ENCODE data around the gene MYO5C. TPM values are rescaled to one million over a fixed set of nuclear protein-coding genes. Genes with fewer than 3 reads are reported as not detected.
A peak's percentile ranks its signal among the peaks of the same experiment; 100 is the strongest.

Gene MYO5C
- total RNA-seq, 4 donors from 2014 or later: 6.4 to 23.5 (median 13.9) TPM

GRCh38 chr15:52337198-52337853 lies 41.7 kb upstream of the MYO5C start:
- DNase-seq (ENCODE audit: low spot score in 2 of 2): no peak
- H3K4me3 ChIP-seq (ENCODE audit: low read depth, poor library complexity, severe bottlenecking): no peak overlapping the region
- no peak for TF ChIP-seq CTCF (IDR thresholded peaks at IDR 0.05)
- TF ChIP-seq POLR2A (IDR thresholded peaks at IDR 0.05): no peak
- intact Hi-C loops (cut with DNase I; ENCODE audit: low total_unique reads): loop anchor here (10.0 kb wide), 1 partner anchor 397 kb away; no protein-coding TSS in a partner anchor
- 85 to 86% methylated on average over 5 of the region's 5 CpGs for WGBS, 2 donors

DNA sequence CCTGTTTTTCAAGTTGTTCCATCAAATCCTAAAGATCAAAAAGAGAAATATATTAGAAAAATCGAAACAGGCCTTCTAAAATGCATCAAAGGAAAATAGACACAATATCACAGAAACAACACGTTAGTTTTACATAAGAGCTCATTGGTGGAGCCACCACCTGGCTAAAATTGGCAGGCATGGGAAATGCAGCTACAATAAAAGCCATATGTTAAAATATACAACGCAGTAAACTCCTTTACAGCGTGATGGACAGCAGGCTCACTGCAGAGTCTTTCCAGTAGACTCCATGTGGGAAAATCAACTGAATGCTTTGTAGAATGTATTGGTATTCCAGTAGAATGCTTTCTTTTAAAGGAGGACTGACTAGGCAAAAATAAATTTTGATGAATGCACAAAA lies 40.9 kb upstream of the MYO5C start:
- WGBS, 2 donors: 57% methylated on average over 4 of the region's 4 CpGs
- H3K4me3 ChIP-seq (ENCODE audit: low read depth, poor library complexity, severe bottlenecking): no peak overlapping the region
- TF ChIP-seq CTCF (IDR thresholded peaks at IDR 0.05) (no peak), POLR2A (IDR thresholded peaks at IDR 0.05) (no peak)
- no peak for DNase-seq (ENCODE audit: low spot score in 2 of 2)
- intact Hi-C loops (cut with DNase I; ENCODE audit: low total_unique reads): loop anchor here (10.0 kb wide), 1 partner anchor 398 kb away; no protein-coding TSS in a partner anchor

DNA sequence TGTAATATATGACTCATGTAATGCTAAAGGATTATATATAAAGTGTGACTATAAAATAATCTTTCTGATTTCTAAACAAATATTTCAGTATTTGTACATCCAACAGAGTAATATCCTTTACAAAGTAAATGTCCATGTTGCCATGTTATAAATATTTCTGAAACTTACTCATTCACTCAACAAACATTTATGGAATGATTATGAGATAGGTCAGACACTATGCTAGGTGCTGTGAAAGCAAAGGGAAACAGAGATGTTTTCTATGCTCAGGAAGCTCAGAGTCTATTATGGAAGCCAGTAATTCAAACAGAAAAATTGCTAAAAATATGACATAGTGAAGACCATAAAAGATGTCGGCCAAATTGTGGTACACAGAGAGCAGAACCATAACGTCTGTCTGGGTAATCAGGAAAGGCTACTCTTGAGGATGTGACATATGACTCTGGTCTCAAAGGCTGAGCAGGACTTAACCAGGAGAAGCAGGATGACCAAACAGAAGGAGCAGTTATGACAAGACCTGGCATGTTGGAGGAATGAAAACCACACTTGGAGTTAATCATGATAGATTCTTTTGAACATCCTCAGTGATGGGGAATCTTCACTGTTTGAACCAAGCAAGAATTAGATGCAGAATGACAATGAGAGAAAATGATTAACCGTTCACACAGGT lies 39.0 kb upstream of the MYO5C start:
- no peak overlapping the region for H3K4me3 ChIP-seq (ENCODE audit: low read depth, poor library complexity, severe bottlenecking)
- TF ChIP-seq CTCF (IDR thresholded peaks at IDR 0.05): no peak
- no peak for TF ChIP-seq POLR2A (IDR thresholded peaks at IDR 0.05)
- intact Hi-C loops (cut with DNase I; ENCODE audit: low total_unique reads): loop anchor here (10.0 kb wide), 1 partner anchor 400 kb away; no protein-coding TSS in a partner anchor
- no peak for DNase-seq (ENCODE audit: low spot score in 2 of 2)
- WGBS, 2 donors: 81 to 82% methylated on average over 3 of the region's 3 CpGs

DNA sequence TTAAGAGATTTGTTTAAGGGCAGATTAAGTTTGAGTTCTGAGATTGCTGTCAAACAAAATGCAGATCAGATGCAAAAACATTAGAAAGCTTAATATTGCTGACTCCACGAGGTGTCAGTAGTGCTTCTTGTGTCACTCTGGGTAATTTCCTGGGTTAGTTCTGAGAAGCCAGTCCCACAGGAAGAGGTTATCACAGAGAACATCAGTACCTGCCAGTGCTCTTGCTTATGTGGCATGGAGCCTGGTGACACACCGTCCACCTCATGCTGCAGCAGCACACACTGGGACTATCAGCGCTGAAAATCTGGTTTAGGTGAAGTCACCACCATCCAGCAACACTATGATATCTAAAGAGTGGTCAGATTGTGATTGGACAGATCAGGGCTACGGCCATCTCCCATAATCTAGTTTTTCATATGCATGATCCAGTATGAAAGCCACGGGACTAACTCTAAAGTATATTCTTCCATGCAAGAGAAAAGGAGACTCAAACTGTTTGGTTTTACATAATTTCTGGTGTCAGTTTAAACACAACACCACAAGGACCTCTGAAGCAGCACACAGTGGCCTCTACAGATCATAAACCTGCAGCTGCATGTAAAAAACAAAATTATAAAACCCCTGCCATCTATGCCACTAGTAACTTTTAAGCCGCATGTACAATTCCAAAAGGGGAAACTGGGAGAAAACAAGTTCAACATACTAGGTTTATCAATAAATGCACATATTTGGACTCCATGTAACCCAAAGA lies 36.1 kb upstream of the MYO5C start:
- TF ChIP-seq CTCF (IDR thresholded peaks at IDR 0.05) (no peak), POLR2A (IDR thresholded peaks at IDR 0.05) (no peak)
- peak in 1 of 2 donors; percentile 27 for DNase-seq (ENCODE audit: low spot score in 2 of 2)
- WGBS, 2 donors: 43 to 48% methylated on average over 6 of the region's 6 CpGs
- intact Hi-C loops (cut with DNase I; ENCODE audit: low total_unique reads): loop anchor here (10.0 kb wide), 1 partner anchor 403 kb away; no protein-coding TSS in a partner anchor
- no peak overlapping the region for H3K4me3 ChIP-seq (ENCODE audit: low read depth, poor library complexity, severe bottlenecking)

DNA sequence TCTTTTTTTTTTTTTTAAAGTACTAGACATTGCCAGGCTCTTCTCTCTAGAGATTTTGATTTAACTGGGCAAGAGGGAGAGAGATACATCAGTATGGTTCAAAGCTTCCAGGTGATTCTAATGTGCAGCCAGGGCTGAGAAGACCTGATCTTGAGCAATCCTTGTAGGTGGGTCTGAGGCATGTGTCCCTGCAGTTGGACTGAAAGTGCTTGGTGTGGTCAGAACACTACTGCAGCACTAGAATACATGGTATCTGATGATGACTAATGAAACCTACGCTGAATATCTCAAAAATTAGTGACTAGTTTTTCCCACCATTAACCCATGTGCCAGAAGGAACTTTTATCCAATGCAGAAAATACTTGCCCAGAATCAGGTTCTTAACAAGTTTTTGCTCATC lies 34.4 kb upstream of the MYO5C start:
- H3K4me3 ChIP-seq (ENCODE audit: low read depth, poor library complexity, severe bottlenecking): no peak overlapping the region
- intact Hi-C loops (cut with DNase I; ENCODE audit: low total_unique reads): loop anchor here (10.0 kb wide), 1 partner anchor 405 kb away; no protein-coding TSS in a partner anchor
- TF ChIP-seq POLR2A (IDR thresholded peaks at IDR 0.05): no peak
- no peak for TF ChIP-seq CTCF (IDR thresholded peaks at IDR 0.05)
- 82 to 94% methylated on average over 1 of the region's 1 CpG for WGBS, 2 donors
- no peak for DNase-seq (ENCODE audit: low spot score in 2 of 2)
